Choroid plexus epithelial cell (primary cell): ENCODE results near the gene KCTD17.

ENCODE experiments used
- DNase-seq: peaks from one replicate; pipeline ENCODE4 v3.0.0-alpha.2; 2010; ENCODE audit warnings: low read depth
- H3K4me3 ChIP-seq: 2 replicates; pipeline ENCODE4 v1.5.1; 2011; ENCODE audit warnings: low read depth, mild to moderate bottlenecking, control low read depth, low read length, moderate library complexity
- CTCF ChIP-seq: conservative IDR thresholded peaks from 2 replicates; pipeline ENCODE4 v1.5.1; 2011; ENCODE audit warnings: low read depth, mild to moderate bottlenecking, control low read depth, inconsistent platforms, low read length, moderate library complexity

KCTD17 gene

GRCh38 chr22:37080438-37080837 is 28.9 kb downstream of the KCTD17 start:
- DNase-seq, result no peak
- no peak overlapping the region for H3K4me3 ChIP-seq
- TF ChIP-seq CTCF, result no peak

GRCh38 chr22:37080838-37081237 is 29.3 kb downstream of the KCTD17 start:
- H3K4me3 ChIP-seq, result no peak overlapping the region
- DNase-seq, result no peak
- no peak for TF ChIP-seq CTCF

- peak; percentile 22 for DNase-seq
- TF ChIP-seq CTCF, result no peak
- no peak overlapping the region for H3K4me3 ChIP-seq
These were observed 30.8 kb downstream of the KCTD17 start for GRCh38 chr22:37082251-37082873.

GRCh38 chr22:37083914-37084313 is 32.4 kb downstream of the KCTD17 start:
- DNase-seq, result no peak
- no peak for TF ChIP-seq CTCF
- no peak overlapping the region for H3K4me3 ChIP-seq

GRCh38 chr22:37084385-37084784 is 32.8 kb downstream of the KCTD17 start:
- TF ChIP-seq CTCF, result no peak
- no peak for DNase-seq
- no peak overlapping the region for H3K4me3 ChIP-seq

GRCh38 chr22:37086184-37086583 is 34.6 kb downstream of the KCTD17 start:
- no peak for DNase-seq
- no peak for TF ChIP-seq CTCF
- H3K4me3 ChIP-seq, result no peak overlapping the region

GRCh38 chr22:37088108-37088605 is 36.6 kb downstream of the KCTD17 start:
- TF ChIP-seq CTCF, result no peak
- H3K4me3 ChIP-seq, result no peak overlapping the region
- DNase-seq, result peak; percentile 13
